Left lung (tissue), 10 donors: Measurements from ENCODE around the gene TRIM72. TPM values are rescaled to one million over a fixed set of nuclear protein-coding genes. Genes with fewer than 3 reads are reported as not detected.

Experiments used
- ATAC-seq: fragments of 200-7000 bp; cut with Tn5 transposase; one replicate; pipeline ENCODE4 v1.9.1; 2020; ENCODE audit warnings: moderate library complexity
- DNase-seq, 4 donors: peaks; one replicate each; pipeline ENCODE4 v3.0.0-alpha.2; 2013 to 2020
- H3K27ac ChIP-seq, 2 donors: fragments of 200-600 bp; sonication (generic) in 1 of 2; one replicate each; pipeline versions ENCODE4 v1.5.0 to v1.8.0; 2020 to 2021
- H3K27me3 ChIP-seq, 2 donors: fragments of 200-600 bp; sonication (generic) in 1 of 2; one replicate each; pipeline versions ENCODE4 v1.5.0 to v1.8.0; 2020 to 2021
- H3K36me3 ChIP-seq, 2 donors: fragments of 200-600 bp; sonication (generic) in 1 of 2; one replicate each; pipeline versions ENCODE4 v1.5.0 to v1.8.0; 2020 to 2021
- H3K4me1 ChIP-seq, 2 donors: fragments of 200-600 bp; one replicate each; pipeline ENCODE4 v1.8.0; 2021
- H3K4me3 ChIP-seq, 2 donors: fragments of 200-600 bp; sonication (generic) in 1 of 2; one replicate each; pipeline versions ENCODE4 v1.5.0 to v1.8.0; 2020 to 2021; ENCODE audit warnings: mild to moderate bottlenecking in 1 of 2
- H3K9me3 ChIP-seq, 2 donors: fragments of 200-600 bp; sonication (generic) in 1 of 2; one replicate each; pipeline versions ENCODE4 v1.5.0 to v1.8.0; 2020 to 2021
- CTCF ChIP-seq, 2 donors: fragments of 200-600 bp; sonication (generic) in 1 of 2; IDR thresholded peaks; one replicate each; pipeline versions ENCODE4 v1.5.0 to v1.8.0; 2021; ENCODE audit warnings: antibody characterized with exemption in 2 of 2
- intact Hi-C, 2 donors: fragments of 100-400 bp; cut with DNase I; formaldehyde crosslinking; loops; one replicate each; pipeline versions ENCODE4 v1.11.2 to v1.14.2; 2022
- polyA plus RNA-seq, 6 donors: library from polyadenylated mRNA; unstranded; fragments of 120-200 nt; gene quantifications; one replicate each; pipeline ENCODE4 v1.2.1, GENCODE V29; 2013; ENCODE audit not compliant: insufficient read length in 6 of 6
- total RNA-seq, 2 donors: library from RNA; stranded (reverse); fragmentation: NEBNext Ultra II Directional; extraction: Animal tissue kit (Norgen Biotek cat#: 25700); gene quantifications; one replicate each; pipeline ENCODE4 v1.2.1, GENCODE V29; 2021
- donor health status: DM: no; HTN: yes; CAD: no.
- donor health status: DM: no; HTN: no; CAD: no.

The TRIM72 gene
- total and polyA plus RNA-seq, 8 donors: 0.06 to 0.24 (median 0.17) TPM

GRCh38 chr16:31217136-31217530 is 3.2 kb downstream of the TRIM72 start:
- H3K27ac ChIP-seq: no peak overlapping the region
- peaks cover 19 to 32% of the 10 kb centered on the region in 2 donors for H3K4me1 ChIP-seq
- DNase-seq (no peak), ATAC-seq (no peak)
- no peak for TF ChIP-seq CTCF (IDR thresholded peaks at IDR 0.05)
- no peaks in the 10 kb centered on the region for H3K36me3 ChIP-seq
- no peaks in the 10 kb centered on the region for H3K9me3 ChIP-seq
- intact Hi-C loops: no loop called here
- H3K27me3 ChIP-seq: peaks cover 27 to 81% of the 10 kb centered on the region in 2 donors
- H3K4me3 ChIP-seq: no peak overlapping the region

DNA sequence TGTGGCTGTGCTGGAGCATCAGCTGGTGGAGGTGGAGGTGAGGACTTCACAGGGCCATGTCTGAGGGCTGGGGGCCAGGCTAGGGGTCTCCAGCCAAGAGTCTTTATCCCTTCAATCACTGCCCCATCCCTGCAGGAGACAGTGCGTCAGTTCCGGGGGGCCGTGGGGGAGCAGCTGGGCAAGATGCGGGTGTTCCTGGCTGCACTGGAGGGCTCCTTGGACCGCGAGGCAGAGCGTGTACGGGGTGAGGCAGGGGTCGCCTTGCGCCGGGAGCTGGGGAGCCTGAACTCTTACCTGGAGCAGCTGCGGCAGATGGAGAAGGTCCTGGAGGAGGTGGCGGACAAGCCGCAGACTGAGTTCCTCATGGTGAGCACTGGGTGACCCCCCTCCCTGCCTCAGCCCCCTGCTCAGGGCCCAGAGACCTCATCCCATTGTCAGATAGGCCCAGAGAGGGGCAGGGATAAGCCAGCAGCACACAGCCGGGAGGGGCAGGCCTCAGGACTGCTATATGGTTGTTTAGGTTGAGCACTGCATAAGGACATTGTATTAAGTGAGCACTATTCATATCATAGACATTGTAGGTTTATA is 5.3 kb downstream of the TRIM72 start:
- no peak for TF ChIP-seq CTCF (IDR thresholded peaks at IDR 0.05)
- no peaks in the 10 kb centered on the region for H3K9me3 ChIP-seq
- no peak overlapping the region for H3K4me3 ChIP-seq
- ATAC-seq (no peak), DNase-seq (no peak)
- no peaks in the 10 kb centered on the region for H3K36me3 ChIP-seq
- intact Hi-C loops: no loop called here
- peaks cover 19 to 30% of the 10 kb centered on the region in 2 donors for H3K4me1 ChIP-seq
- H3K27ac ChIP-seq: no peak overlapping the region
- peaks cover 27 to 70% of the 10 kb centered on the region in 2 donors for H3K27me3 ChIP-seq

DNA sequence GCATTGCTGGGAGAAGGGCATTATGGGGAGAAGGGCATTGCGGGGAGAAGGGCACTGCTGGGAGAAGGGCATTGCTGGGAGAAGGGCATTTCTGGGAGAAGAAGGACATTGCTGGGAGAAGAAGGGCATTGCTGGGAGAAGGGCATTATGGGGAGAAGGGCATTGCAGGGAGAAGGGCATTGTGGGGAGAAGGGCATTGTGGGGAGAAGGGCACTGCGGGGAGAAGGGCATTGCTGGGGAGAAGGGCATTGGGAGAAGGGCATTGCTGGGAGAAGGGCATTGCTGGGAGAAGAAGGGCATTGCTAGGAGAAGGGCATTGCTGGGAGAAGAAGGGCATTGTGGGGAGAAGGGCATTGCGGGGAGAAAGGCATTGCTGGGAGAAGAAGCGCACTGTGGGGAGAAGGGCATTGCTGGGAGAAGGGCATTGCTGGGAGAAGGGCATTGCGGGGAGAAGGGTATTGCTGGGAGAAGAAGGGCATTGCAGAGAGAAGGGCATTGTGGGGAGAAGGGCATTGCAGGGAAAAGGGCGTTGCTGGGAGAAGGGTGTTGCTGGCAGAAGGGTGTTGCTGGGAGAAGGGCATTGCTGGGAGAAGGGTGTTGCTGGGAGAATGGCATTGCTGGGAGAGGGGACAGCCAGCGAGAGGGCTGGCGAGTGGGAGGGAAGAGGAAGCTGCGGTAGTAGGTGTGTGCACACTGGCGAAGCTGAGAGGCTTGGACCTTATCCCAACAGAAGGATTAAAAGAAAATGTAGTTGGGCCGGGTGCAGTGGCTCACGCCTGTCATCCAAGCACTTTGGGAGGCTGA is 7.6 kb downstream of the TRIM72 start:
- Histone ChIP-seq H3K4me1 (peaks cover 2 to 7% of the 10 kb centered on the region in 2 donors), H3K36me3 (no peaks in the 10 kb centered on the region), H3K27me3 (peaks cover 12 to 50% of the 10 kb centered on the region in 2 donors), H3K9me3 (no peaks in the 10 kb centered on the region), H3K27ac (no peak overlapping the region), H3K4me3 (no peak overlapping the region)
- DNase-seq: no peak
- TF ChIP-seq CTCF (IDR thresholded peaks at IDR 0.05): no peak
- intact Hi-C loops: no loop called here
- ATAC-seq: no peak

DNA sequence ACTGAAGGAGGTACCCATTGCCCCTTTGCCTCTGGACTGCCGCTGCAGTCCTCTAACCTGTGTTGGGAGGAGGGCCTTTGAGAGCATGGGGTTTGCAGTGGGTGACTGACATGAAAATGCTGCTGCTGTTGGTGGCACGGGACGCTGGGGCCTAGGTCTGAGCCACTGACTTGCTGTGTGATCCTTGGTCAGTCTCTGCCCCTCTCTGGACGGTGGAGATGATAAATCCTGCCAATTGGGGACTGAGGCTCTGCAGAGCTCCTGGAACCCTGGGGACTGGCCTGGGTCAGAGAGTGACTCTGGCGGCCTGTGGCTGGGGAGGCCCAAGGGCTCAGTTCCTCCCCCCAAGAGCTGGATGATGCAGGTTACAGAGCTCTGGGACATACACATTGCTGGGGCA is 9.1 kb downstream of the TRIM72 start:
- no peak for DNase-seq
- no peaks in the 10 kb centered on the region for H3K9me3 ChIP-seq

More for the DNA sequence above, 9.1 kb downstream of the TRIM72 start:
- Histone ChIP-seq H3K4me1 (no peaks in the 10 kb centered on the region), H3K36me3 (no peaks in the 10 kb centered on the region), H3K4me3 (no peak overlapping the region), H3K27me3 (peaks cover 0 to 35% of the 10 kb centered on the region in 2 donors), H3K27ac (no peak overlapping the region)
- no peak for ATAC-seq
- TF ChIP-seq CTCF (IDR thresholded peaks at IDR 0.05): no peak
- intact Hi-C loops: no loop called here
